K562 (cell line): ENCODE measurements around the gene AMBRA1.

Experiments
- ARHGAP35 ChIP-seq: fragments of 450-650 bp; IDR thresholded peaks from 2 replicates; pipeline ENCODE4 v1.6.1; 2018; ENCODE audit not compliant: partially characterized antibody
- RBM14 ChIP-seq: fragments of 200-400 bp; formaldehyde crosslinking; IDR thresholded peaks from 2 replicates; pipeline ENCODE4 v1.6.1; 2018; ENCODE audit warnings: low read depth, mild to moderate bottlenecking, low read length, moderate library complexity, borderline replicate concordance; ENCODE audit not compliant: insufficient read depth
- TEAD4 ChIP-seq, 2 experiments: sonication (generic) in 1 of 2; formaldehyde crosslinking in 1 of 2; IDR thresholded peaks; 2 replicates each; pipeline versions ENCODE4 v1.6.1 to v1.8.0; 2012 to 2022; ENCODE audit warnings: borderline replicate concordance in 1 of 2, inconsistent platforms in 1 of 2, low read length in 1 of 2, mild to moderate bottlenecking in 1 of 2, missing genetic modification reagents in 1 of 2
- ZNF253 ChIP-seq: fragments of 250-450 bp; sonication (Bioruptor Pico); conservative IDR thresholded peaks from 2 replicates; pipeline ENCODE4 v1.6.1; 2021; ENCODE audit warnings: mild to moderate bottlenecking

DNA sequence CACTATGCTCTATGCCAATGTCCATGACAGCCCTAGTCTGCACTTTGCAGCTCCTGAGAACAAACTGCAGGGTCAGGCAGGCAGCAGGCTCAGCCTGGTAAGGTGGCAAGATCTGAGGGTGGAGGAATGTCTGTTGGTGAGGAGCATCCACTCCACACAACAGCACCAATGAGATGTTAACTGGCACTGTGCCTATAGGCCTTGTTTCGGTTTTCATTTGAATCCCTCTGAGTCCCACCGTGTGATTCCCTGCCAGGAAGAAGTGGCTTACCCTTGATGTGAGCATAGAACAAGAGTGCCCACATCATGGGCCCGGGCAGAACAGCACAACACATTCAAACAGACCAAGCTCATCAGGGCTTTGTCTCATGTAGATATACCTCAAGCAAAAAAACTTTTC, 158.1 kb downstream of the AMBRA1 start:
- TF ChIP-seq TEAD4 (IDR thresholded peaks at IDR 0.05; ENCODE audit: low read length) (no peak), TEAD4 (CRISPR knock-in tag; IDR thresholded peaks at IDR 0.05; ENCODE audit: borderline replicate concordance) (no peak), ARHGAP35 (no peak), ZNF253 (CRISPR knock-in tag) (no peak), RBM14 (no peak)
